GM18502 (cell line): Measurements from ENCODE around the gene PBRM1.
"Not testable (repeated sequence)": the region's sequence is repeated elsewhere in the genome, so short reads cannot be mapped to it uniquely, and the experiment has no call there.

ENCODE experiments used
- ATAC-seq: cut with Tn5 transposase; IDR thresholded peaks from one replicate; pipeline ENCODE4 v1.9.1; 2021; ENCODE audit warnings: mild to moderate bottlenecking; ENCODE audit not compliant: unreplicated experiment, poor library complexity

PBRM1 gene

GRCh38 chr3:52685709-52686691 lies at the start of gene PBRM1, which contains the start of gene GNL3:
Gene PBRM1 (minus strand): TSS chr3:52685913.
Gene GNL3 (plus strand): TSS chr3:52686032. CDS start chr3:52686093, 61 bp downstream.
- ATAC-seq = peak; percentile 77

GRCh38 chr3:52733256-52733891 lies 47.7 kb upstream of the PBRM1 start:
- no peak for ATAC-seq

GRCh38 chr3:52731590-52731989 lies 45.9 kb upstream of the PBRM1 start:
- no peak for ATAC-seq

- no peak for ATAC-seq
Observed at GRCh38 chr3:52730681-52731080, 45.0 kb upstream of the PBRM1 start.

GRCh38 chr3:52728753-52729152 lies 43.0 kb upstream of the PBRM1 start:
- ATAC-seq = not testable (repeated sequence)

GRCh38 chr3:52724511-52724910 lies 38.8 kb upstream of the PBRM1 start:
- no peak for ATAC-seq

- ATAC-seq = no peak
Observed at GRCh38 chr3:52723935-52724334, 38.2 kb upstream of the PBRM1 start.

GRCh38 chr3:52722491-52722890 lies 36.8 kb upstream of the PBRM1 start:
- ATAC-seq = no peak

GRCh38 chr3:52721730-52722008 lies 36.0 kb upstream of the PBRM1 start:
- no peak for ATAC-seq

GRCh38 chr3:52721002-52721729 lies 35.5 kb upstream of the PBRM1 start:
- ATAC-seq = peak; percentile 86

- ATAC-seq = no peak
Observed at GRCh38 chr3:52719618-52720017, 33.9 kb upstream of the PBRM1 start.

- no peak for ATAC-seq
Observed at GRCh38 chr3:52715714-52716305, 30.1 kb upstream of the PBRM1 start.

- no peak for ATAC-seq
Observed at GRCh38 chr3:52714335-52715302, 28.9 kb upstream of the PBRM1 start.

- ATAC-seq = no peak
Observed at GRCh38 chr3:52712291-52713212, 26.8 kb upstream of the PBRM1 start.

- ATAC-seq = no peak
Observed at GRCh38 chr3:52710512-52710911, 24.8 kb upstream of the PBRM1 start.

- no peak for ATAC-seq
Observed at GRCh38 chr3:52707585-52707984, 21.9 kb upstream of the PBRM1 start.

- ATAC-seq = peak; percentile 79
Observed at GRCh38 chr3:52705688-52706686, 20.3 kb upstream of the PBRM1 start, which contains the start of the genes GLT8D1 and SPCS1. Gene GLT8D1 (minus strand): TSS chr3:52705791. CDS start chr3:52700460, 5,331 bp downstream. Gene SPCS1 (plus strand): TSS chr3:52706106. CDS start chr3:52706247, 141 bp downstream.
